ENCODE measurements around the gene FAM222B.
"Not testable (repeated sequence)": the region's sequence is repeated elsewhere in the genome, so short reads cannot be mapped to it uniquely, and the experiment has no call there.

FAM222B gene

GRCh38 chr17:28878158-28878910, 35.7 kb upstream of the FAM222B start:
- DNase-seq (ENCODE audit: low spot score in 2 of 2) (no peak), ATAC-seq (peak; percentile 41)
- peaks cover 46% of the 10 kb centered on the region for H3K36me3 Mint-ChIP-seq
- peaks cover 32% of the 10 kb centered on the region for H3K4me1 Mint-ChIP-seq
- H3K4me3 Mint-ChIP-seq = no peak overlapping the region
- H3K27ac Mint-ChIP-seq = peak overlapping the region; percentile 64
- H3K9me3 Mint-ChIP-seq = no peaks in the 10 kb centered on the region

GRCh38 chr17:28877150-28877711, 34.6 kb upstream of the FAM222B start:
- not testable (repeated sequence) for H3K27ac Mint-ChIP-seq; ATAC-seq; H3K9me3 Mint-ChIP-seq; DNase-seq (ENCODE audit: low spot score in 2 of 2); H3K4me3 Mint-ChIP-seq
- H3K36me3 Mint-ChIP-seq = peaks cover 35% of the 10 kb centered on the region
- peaks cover 32% of the 10 kb centered on the region for H3K4me1 Mint-ChIP-seq

DNA sequence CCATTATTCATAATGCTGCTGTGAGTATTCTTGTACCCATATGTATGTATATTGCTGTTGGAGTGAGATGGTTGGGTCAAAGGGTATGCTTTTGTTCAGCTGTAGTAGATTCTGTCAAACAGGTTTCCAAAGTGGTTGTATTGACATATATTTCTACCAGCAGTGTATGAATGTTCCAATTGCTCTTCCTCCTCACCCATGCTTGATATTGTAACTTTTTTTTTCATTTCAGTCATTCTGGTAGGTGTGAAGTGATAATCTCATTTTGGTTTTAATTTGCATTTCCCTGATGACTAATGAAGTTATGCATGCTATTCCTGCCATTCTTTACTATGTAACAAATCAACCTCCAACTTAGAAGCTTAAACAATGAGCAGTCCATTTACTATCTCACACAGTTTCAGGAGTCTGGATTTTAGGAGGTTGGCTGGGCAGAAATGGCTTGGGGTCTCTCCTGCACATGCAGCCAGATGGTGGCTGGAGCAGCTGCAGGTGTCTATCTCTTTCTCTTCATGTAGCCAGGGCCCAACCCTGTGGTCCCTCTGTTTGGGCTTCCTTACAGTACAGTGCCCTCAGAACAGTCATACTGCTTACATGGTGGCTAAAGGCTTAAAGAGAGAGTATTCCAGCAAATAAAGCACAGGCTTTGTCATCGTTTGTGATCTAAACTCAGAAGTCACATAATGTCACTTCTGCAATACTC, 33.4 kb upstream of the FAM222B start:
- Mint-ChIP-seq H3K27ac (no peak overlapping the region), H3K4me1 (peaks cover 36% of the 10 kb centered on the region), H3K4me3 (no peak overlapping the region), H3K36me3 (peaks cover 23% of the 10 kb centered on the region), H3K9me3 (no peaks in the 10 kb centered on the region)
- peak in 1 of 2 donors; percentile 58 for DNase-seq (ENCODE audit: low spot score in 2 of 2)
- peak; percentile 83 for ATAC-seq

DNA sequence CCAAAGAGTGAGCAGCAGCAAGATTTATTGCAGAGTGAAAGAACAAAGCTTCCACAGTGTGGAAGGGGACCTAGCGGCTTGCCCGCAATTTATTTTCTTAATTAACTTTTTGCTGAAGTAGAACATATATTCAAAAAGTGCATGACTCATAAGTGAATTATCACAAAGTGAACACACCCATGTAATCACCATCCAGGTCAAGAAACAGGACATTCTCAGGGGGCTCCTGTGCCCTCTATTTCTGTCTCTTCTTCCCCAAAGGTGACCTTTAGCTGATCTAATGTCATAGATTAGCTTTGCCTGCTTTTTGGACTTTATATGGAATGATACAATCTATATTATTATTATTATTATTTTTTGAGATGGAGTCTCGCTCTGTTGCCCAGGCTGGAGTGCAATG, 32.2 kb upstream of the FAM222B start:
- Mint-ChIP-seq H3K27ac (no peak overlapping the region), H3K4me3 (no peak overlapping the region), H3K4me1 (peaks cover 39% of the 10 kb centered on the region), H3K9me3 (no peaks in the 10 kb centered on the region), H3K36me3 (peaks cover 12% of the 10 kb centered on the region)
- DNase-seq (ENCODE audit: low spot score in 2 of 2) (no peak), ATAC-seq (no peak)

GRCh38 chr17:28873839-28874238, 31.2 kb upstream of the FAM222B start:
- peaks cover 39% of the 10 kb centered on the region for H3K4me1 Mint-ChIP-seq
- peaks cover 3% of the 10 kb centered on the region for H3K36me3 Mint-ChIP-seq
- H3K4me3 Mint-ChIP-seq = no peak overlapping the region
- no peak for DNase-seq (ENCODE audit: low spot score in 2 of 2)
- ATAC-seq = no peak
- H3K27ac Mint-ChIP-seq = no peak overlapping the region
- H3K9me3 Mint-ChIP-seq = no peaks in the 10 kb centered on the region

DNA sequence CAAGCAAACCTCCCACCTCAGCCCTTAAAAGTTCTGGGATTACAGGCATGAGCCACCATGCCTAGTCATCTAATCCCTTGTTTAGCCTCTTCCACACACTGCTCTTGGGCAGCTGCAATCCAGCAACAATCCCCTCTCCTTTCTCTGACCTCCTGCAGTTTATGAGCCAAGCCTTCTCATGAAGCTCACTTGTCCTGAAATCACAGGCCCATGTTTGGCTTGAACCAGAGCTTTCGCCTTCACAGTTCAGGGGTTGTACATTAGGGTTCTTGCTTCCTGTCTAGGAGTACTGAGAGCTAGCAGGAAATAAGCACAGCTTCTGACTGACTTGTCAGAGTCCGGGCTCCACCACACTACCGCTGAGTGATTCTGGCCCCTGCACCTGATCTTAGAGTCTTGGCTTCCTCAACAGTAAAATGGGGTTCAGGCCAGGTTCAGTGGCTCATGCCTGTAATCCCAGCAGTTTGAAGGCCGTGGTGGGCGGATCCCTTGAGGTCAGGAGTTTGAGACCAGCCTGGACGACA, 28.5 kb upstream of the FAM222B start:
- peak in 1 of 2 donors; percentile 76 for DNase-seq (ENCODE audit: low spot score in 2 of 2)
- Mint-ChIP-seq H3K9me3 (no peaks in the 10 kb centered on the region), H3K4me3 (no peak overlapping the region), H3K36me3 (no peaks in the 10 kb centered on the region), H3K27ac (peak overlapping the region; percentile 87), H3K4me1 (peaks cover 18% of the 10 kb centered on the region)
- peak; percentile 93 for ATAC-seq

DNA sequence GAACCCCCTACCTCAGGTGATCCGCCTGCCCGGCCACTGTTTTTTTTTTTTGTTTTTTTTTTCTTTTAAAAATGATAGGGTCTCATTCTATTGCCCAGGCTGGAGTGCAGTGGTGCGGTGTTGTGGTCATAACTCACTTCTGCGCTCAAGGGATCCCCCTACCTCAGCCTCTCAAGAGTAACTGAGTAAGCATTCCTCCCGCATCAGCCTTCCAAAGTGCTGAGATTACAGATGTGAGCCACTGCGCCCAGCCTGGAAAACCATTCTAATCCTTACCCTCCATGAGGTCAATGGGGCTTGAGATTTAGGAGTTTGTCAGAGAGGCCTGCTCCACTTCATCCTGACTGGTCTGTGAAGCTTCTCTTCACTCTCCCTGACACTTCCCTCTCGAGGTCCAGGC, 24.7 kb upstream of the FAM222B start:
- Mint-ChIP-seq H3K4me1 (peaks cover 13% of the 10 kb centered on the region), H3K4me3 (no peak overlapping the region), H3K27ac (peak overlapping the region; percentile 54), H3K9me3 (no peaks in the 10 kb centered on the region), H3K36me3 (peaks cover 6% of the 10 kb centered on the region)
- no peak for DNase-seq (ENCODE audit: low spot score in 2 of 2)
- no peak for ATAC-seq

DNA sequence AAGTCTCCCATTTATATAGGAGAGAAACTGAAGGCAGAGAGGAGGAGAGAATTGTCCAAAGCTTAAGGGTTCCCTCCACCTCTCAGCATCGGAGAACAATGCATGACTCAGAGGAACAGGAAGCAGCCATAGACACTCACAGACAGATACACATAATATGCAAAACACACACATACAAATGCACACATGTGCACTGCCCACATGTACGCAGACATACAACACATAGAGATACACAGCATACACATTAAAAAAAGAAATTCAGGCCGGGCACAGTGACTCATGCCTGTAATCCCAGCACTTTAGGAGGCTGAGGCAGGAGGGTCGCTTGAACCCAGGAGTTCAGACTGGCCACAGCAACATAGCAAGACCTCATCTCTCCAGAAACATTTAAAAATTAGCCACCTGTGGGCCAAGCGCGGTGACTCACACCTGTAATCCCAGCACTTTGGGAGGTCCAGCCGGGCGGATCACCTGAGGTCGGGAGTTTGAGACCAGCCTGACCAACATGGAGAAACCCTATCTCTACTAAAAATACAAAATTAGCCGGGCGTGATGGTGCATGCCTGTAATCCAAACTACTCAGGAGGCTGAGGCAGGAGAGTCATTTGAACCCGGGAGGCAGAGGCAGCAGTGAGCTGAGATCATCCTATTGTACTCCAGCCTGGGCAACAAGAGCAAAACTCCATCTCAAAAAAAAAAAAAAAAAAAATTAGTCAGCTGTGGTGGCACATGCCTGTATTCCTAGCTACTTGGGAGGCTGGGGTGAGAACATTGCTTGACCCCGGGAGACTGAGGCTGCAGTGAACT, 23.6 kb upstream of the FAM222B start:
- Mint-ChIP-seq H3K4me1 (peaks cover 10% of the 10 kb centered on the region), H3K36me3 (peaks cover 10% of the 10 kb centered on the region), H3K27ac (no peak overlapping the region), H3K9me3 (no peaks in the 10 kb centered on the region), H3K4me3 (no peak overlapping the region)
- DNase-seq (ENCODE audit: low spot score in 2 of 2) (no peak), ATAC-seq (no peak)

DNA sequence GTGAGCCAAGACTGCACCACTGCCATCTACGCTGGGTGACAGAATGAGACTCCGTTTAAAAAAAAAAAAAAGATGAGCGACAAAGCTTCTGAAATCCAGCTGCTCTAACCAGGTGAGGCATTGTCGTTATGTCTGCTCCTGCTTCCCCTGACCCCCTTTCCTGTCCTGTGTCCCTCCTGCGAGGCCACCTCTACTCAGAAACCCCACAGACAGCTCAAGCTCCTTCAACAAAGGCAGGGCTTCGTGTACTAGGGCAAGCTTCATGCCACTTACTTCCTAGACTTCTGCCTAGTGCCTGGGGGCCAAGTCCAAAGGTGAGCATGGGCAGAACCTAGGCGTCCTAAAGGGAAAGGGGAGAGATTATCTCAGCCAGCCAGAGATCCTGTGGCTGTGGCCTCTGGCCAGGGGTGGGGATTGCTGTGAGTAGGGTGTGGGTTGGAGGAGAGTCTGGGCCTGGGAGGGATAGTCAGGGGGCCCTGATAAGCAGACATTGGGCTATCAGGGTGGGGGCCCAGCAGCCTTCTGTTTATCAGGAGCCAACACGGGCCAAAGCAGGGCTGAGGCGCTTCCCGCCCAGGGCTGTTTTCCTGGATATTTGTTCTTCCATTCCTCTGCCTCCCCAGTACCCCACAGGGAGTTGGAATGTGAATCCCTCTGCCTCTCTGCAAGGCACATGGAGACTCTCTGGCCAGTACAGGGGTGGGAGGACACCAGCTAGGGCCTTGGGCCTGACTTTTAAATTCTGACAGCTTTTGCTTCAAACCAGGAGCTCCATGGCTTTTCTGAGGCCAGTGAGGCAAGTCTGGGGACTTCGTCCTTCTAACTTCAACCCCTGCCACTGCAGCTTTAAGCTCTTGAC, 22.6 kb upstream of the FAM222B start:
- Mint-ChIP-seq H3K9me3 (no peaks in the 10 kb centered on the region), H3K36me3 (peaks cover 17% of the 10 kb centered on the region), H3K4me3 (no peak overlapping the region), H3K4me1 (peaks cover 6% of the 10 kb centered on the region), H3K27ac (no peak overlapping the region)
- ATAC-seq (no peak), DNase-seq (ENCODE audit: low spot score in 2 of 2) (no peak)

GRCh38 chr17:28863953-28864352, 21.4 kb upstream of the FAM222B start:
- Mint-ChIP-seq H3K4me3 (no peak overlapping the region), H3K36me3 (peaks cover 30% of the 10 kb centered on the region)

GRCh38 chr17:28862561-28862960, 20.0 kb upstream of the FAM222B start:
- H3K4me3 Mint-ChIP-seq = no peak overlapping the region
- H3K27ac Mint-ChIP-seq = peak overlapping the region; percentile 78
- ATAC-seq = no peak
- no peak for DNase-seq (ENCODE audit: low spot score in 2 of 2)
- H3K4me1 Mint-ChIP-seq = peaks cover 16% of the 10 kb centered on the region
- H3K36me3 Mint-ChIP-seq = peaks cover 44% of the 10 kb centered on the region
- no peaks in the 10 kb centered on the region for H3K9me3 Mint-ChIP-seq

More at GRCh38 chr17:28863953-28864352, 21.4 kb upstream of the FAM222B start:
- H3K27ac Mint-ChIP-seq = no peak overlapping the region
- DNase-seq (ENCODE audit: low spot score in 2 of 2) (no peak), ATAC-seq (no peak)
- H3K4me1 Mint-ChIP-seq = peaks cover 6% of the 10 kb centered on the region
- no peaks in the 10 kb centered on the region for H3K9me3 Mint-ChIP-seq

- peaks cover 53% of the 10 kb centered on the region for H3K36me3 Mint-ChIP-seq
- peaks cover 23% of the 10 kb centered on the region for H3K4me1 Mint-ChIP-seq
- H3K27ac Mint-ChIP-seq = peak overlapping the region; percentile 78
- ATAC-seq (no peak), DNase-seq (ENCODE audit: low spot score in 2 of 2) (no peak)
- no peak overlapping the region for H3K4me3 Mint-ChIP-seq
- H3K9me3 Mint-ChIP-seq = no peaks in the 10 kb centered on the region
Measured at GRCh38 chr17:28861393-28862203, 19.0 kb upstream of the FAM222B start.

DNA sequence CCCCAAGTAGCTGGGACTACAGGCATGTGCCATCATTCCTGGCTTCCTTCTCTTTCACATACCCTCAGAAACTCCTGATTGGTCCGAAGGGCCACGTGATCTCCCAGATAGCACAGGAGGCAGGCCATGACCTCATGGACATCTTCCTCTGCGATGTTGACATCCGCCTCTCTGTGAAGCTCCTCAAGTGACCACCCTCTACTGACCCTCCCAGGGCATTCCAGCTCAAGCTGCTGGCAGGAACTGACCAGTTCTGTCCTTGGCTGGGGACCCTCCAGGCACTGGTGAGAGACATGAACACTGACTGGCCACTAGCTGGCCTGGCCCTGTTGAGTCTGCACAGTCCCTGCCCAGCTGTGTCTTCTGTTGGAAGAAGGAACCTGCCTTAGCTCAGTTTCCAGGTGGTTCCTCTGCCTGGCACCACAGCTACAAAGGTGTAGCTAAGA, 17.8 kb upstream of the FAM222B start:
- DNase-seq (ENCODE audit: low spot score in 2 of 2) = no peak
- Mint-ChIP-seq H3K27ac (no peak overlapping the region), H3K4me3 (no peak overlapping the region), H3K36me3 (peaks cover 59% of the 10 kb centered on the region), H3K4me1 (peaks cover 17% of the 10 kb centered on the region), H3K9me3 (no peaks in the 10 kb centered on the region)
- ATAC-seq = no peak

Measured in stimulated activated effector memory CD8-positive, alpha-beta T cell treated with anti-CD3 and anti-CD28 coated beads, Interleukin-12 subunit alpha, Interleukin-12 subunit beta, amount 100 ng/mL, for 72 hours (primary cell).